Adrenal gland (tissue), 12 donors: ENCODE data around the gene SLC5A1. TPM values are rescaled to one million over a fixed set of nuclear protein-coding genes. Genes with fewer than 3 reads are reported as not detected.

Source experiments
- DNase-seq, 7 donors: peaks; one replicate each; pipeline ENCODE4 v3.0.0-alpha.2; 2019 to 2020
- H3K27ac ChIP-seq, 5 donors: fragments of 200-600 bp; sonication (generic) in 4 of 5; 1 replicate in 3 of 5; 2 replicates in 2 of 5; pipeline versions ENCODE4 v1.5.1 to v1.8.0; 2016 to 2020; ENCODE audit warnings: mild to moderate bottlenecking in 1 of 5
- H3K27me3 ChIP-seq: fragments of 200-600 bp; 2 replicates; pipeline ENCODE4 v1.8.0; 2021
- H3K36me3 ChIP-seq, 2 donors: fragments of 200-600 bp; replicated peaks in 1 of 2; 1 replicate in 1 of 2; 2 replicates in 1 of 2; pipeline versions ENCODE4 v1.5.1 to v1.8.0; 2018 to 2022
- H3K4me1 ChIP-seq, 2 donors: fragments of 200-600 bp; replicated peaks in 1 of 2; 1 replicate in 1 of 2; 2 replicates in 1 of 2; pipeline versions ENCODE4 v1.5.1 to v1.8.0; 2018 to 2021
- H3K4me3 ChIP-seq, 4 donors: fragments of 200-600 bp; sonication (generic) in 3 of 4; one replicate each; pipeline ENCODE4 v1.5.1; 2016 to 2018
- H3K9me3 ChIP-seq, 3 donors: fragments of 200-600 bp; sonication (generic) in 1 of 3; replicated peaks in 1 of 3; 1 replicate in 2 of 3; 2 replicates in 1 of 3; pipeline versions ENCODE4 v1.5.1 to v1.8.0; 2016 to 2021
- CTCF ChIP-seq, 6 experiments: fragments of 450-650 bp in 4 of 6; fragments of 200-600 bp in 2 of 6; sonication (generic) in 1 of 6; IDR thresholded peaks; 1 replicate in 5 of 6; 2 replicates in 1 of 6; pipeline versions ENCODE4 v1.5.1 to v1.8.0; 2016 to 2021; ENCODE audit warnings: antibody characterized with exemption in 6 of 6, mild to moderate bottlenecking in 2 of 6, moderate library complexity in 1 of 6
- POLR2A ChIP-seq, 2 donors: fragments of 450-650 bp; IDR thresholded peaks; one replicate each; pipeline ENCODE4 v1.6.1; 2017; ENCODE audit warnings: antibody characterized with exemption in 2 of 2, mild to moderate bottlenecking in 2 of 2, moderate library complexity in 1 of 2
- WGBS, 4 donors: extraction: QIAGEN DNeasy Blood & Tissue Kit in 2 of 4; methylation state at CpG; one replicate each; pipeline versions ENCODE4 v1.1.5 to v1.1.7; 2013 to 2017; 5-methylcytosine and 5-hydroxymethylcytosine counted together
- intact Hi-C, 2 donors: fragments of 100-400 bp; cut with DNase I; formaldehyde crosslinking; loops; one replicate each; pipeline versions ENCODE4 v1.14.1 to v1.15.0; 2022 to 2023
- polyA plus RNA-seq, 3 donors: library from polyadenylated mRNA; stranded (reverse); fragments of 200-250 nt in 2 of 3; fragments of 350-450 nt in 1 of 3; fragmentation: Illumina TruSeq in 1 of 3; extraction: RNeasy Lipid Tissue Mini Kit (QIAGEN cat#74804) in 1 of 3; gene quantifications; one replicate each; pipeline ENCODE4 v1.2.3, GENCODE V29; 2013 to 2014
- total RNA-seq, 9 donors: library from RNA; depleted of rRNA in 4 of 9; stranded (reverse); fragments of >200 nt in 4 of 9; fragments of 120-200 nt in 1 of 9; fragmentation: NEBNext Ultra II Directional in 1 of 9; extraction: Animal tissue kit (Norgen Biotek cat#: 25700) in 1 of 9; gene quantifications; one replicate each; pipeline versions ENCODE4 v1.1.0 to v1.2.4, GENCODE V29; 2013 to 2023
- donor health status: healthy with polysubstance abuse.
- donor health status: Bipolar disorder and iron deficiency.
- donor health status: DM: yes; HTN: yes; CAD: no.
- donor health status: DM: no; HTN: no; CAD: no.
- donor health status: DM: no; HTN: no; CAD: no.
- donor health status: DM: yes; HTN: yes; CAD: no.

SLC5A1 gene
- total and polyA plus RNA-seq, 12 donors = under 0.01 to 0.04 TPM; not detected in 10

GRCh38 chr22:32112380-32112779 is 69.3 kb downstream of the SLC5A1 start:
- Histone ChIP-seq H3K36me3 (no peaks in the 10 kb centered on the region), H3K27ac (no peak overlapping the region), H3K9me3 (no peaks in the 10 kb centered on the region), H3K4me3 (no peak overlapping the region), H3K27me3 (peaks cover 3% of the 10 kb centered on the region), H3K4me1 (no peaks in the 10 kb centered on the region)
- no peak for TF ChIP-seq CTCF (IDR thresholded peaks at IDR 0.05)
- intact Hi-C loops = no loop called here
- 38 to 85% (median 75%) methylated on average over 2 of the region's 2 CpGs for WGBS, 4 donors
- no peak for DNase-seq

GRCh38 chr22:32119568-32120235 is 76.6 kb downstream of the SLC5A1 start:
- H3K27ac ChIP-seq = no peak overlapping the region
- no peak overlapping the region for H3K4me3 ChIP-seq
- H3K9me3 ChIP-seq = no peaks in the 10 kb centered on the region
- WGBS, 4 donors = 73 to 89% (median 81%) methylated on average over 9 to 15 of the region's 15 CpGs
- intact Hi-C loops = no loop called here
- H3K4me1 ChIP-seq = no peaks in the 10 kb centered on the region
- no peaks in the 10 kb centered on the region for H3K36me3 ChIP-seq
- no peaks in the 10 kb centered on the region for H3K27me3 ChIP-seq
- no peak for TF ChIP-seq POLR2A (IDR thresholded peaks at IDR 0.05)
- no peak for TF ChIP-seq CTCF (IDR thresholded peaks at IDR 0.05)
- DNase-seq = no peak

GRCh38 chr22:32120603-32121002 is 77.5 kb downstream of the SLC5A1 start:
- no peaks in the 10 kb centered on the region for H3K4me1 ChIP-seq
- H3K9me3 ChIP-seq = no peaks in the 10 kb centered on the region
- intact Hi-C loops = no loop called here
- no peaks in the 10 kb centered on the region for H3K36me3 ChIP-seq
- no peak overlapping the region for H3K4me3 ChIP-seq
- H3K27ac ChIP-seq = no peak overlapping the region
- no peaks in the 10 kb centered on the region for H3K27me3 ChIP-seq
- 83 to 94% (median 92%) methylated on average over 1 to 20 of the region's 20 CpGs for WGBS, 4 donors
- TF ChIP-seq CTCF (IDR thresholded peaks at IDR 0.05) (no peak), POLR2A (IDR thresholded peaks at IDR 0.05) (no peak)
- no peak for DNase-seq

- no peaks in the 10 kb centered on the region for H3K9me3 ChIP-seq
- no peak overlapping the region for H3K27ac ChIP-seq
- H3K36me3 ChIP-seq = no peaks in the 10 kb centered on the region
- no peak for TF ChIP-seq POLR2A (IDR thresholded peaks at IDR 0.05)
- no peak for TF ChIP-seq CTCF (IDR thresholded peaks at IDR 0.05)
- no peaks in the 10 kb centered on the region for H3K4me1 ChIP-seq
- H3K4me3 ChIP-seq = no peak overlapping the region
- intact Hi-C loops = no loop called here
- H3K27me3 ChIP-seq = no peaks in the 10 kb centered on the region
- WGBS, 4 donors = 84 to 92% (median 91%) methylated on average over 14 to 15 of the region's 15 CpGs; no CpG with 5 or more reads in 1 of the 4 donors
- no peak for DNase-seq
Observed at GRCh38 chr22:32122899-32123298, 79.8 kb downstream of the SLC5A1 start.
